NCI-H187 treated with DMSO at 0.1 percent for 48 hours (cell line): ENCODE measurements around the gene ETV3.

ENCODE experiments used
- DNase-seq: peaks from one replicate; lab custom pipeline; 2025; lab: John Stamatoyannopoulos, UW

ETV3 gene

DNA sequence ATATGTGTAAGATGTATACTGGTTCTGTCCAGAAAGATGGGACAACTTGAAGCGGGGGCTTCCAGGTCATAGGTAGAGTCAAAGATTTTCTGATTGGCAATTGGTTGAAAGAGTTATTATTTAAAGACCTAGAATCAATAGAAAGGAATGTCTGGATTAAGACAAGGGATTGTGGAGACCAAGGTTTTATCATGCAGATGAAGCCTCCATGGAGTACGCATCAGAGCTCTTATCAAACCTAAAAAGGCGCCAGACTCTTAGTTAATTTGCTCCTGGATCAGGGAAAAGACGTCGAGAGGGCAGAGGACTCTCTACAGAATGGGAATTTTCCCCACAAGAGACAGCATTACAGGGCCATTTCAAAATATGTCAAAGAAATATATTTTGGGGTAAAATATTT lies 23.7 kb upstream of the ETV3 start:
- DNase-seq, result no peak

DNA sequence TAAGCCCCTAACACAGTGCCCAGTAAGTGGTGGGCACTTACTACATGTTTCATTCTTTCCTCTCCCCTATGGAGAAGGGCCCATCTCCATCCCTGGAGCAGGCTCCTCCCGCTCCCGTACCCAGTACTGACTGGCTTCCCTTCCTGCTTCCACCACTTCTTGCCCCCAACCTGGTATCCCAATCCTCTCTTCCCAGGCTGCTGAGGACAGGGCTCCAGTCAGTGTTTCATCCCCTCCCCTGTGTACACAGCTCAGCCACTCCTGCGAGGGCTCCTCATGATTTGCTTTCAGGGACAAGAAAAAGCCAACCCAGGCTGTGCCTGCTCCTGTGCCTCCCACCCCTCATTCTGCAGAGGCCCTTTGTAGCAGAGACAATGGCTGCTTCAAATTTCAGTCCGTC lies 20.8 kb upstream of the ETV3 start:
- DNase-seq, result no peak

DNA sequence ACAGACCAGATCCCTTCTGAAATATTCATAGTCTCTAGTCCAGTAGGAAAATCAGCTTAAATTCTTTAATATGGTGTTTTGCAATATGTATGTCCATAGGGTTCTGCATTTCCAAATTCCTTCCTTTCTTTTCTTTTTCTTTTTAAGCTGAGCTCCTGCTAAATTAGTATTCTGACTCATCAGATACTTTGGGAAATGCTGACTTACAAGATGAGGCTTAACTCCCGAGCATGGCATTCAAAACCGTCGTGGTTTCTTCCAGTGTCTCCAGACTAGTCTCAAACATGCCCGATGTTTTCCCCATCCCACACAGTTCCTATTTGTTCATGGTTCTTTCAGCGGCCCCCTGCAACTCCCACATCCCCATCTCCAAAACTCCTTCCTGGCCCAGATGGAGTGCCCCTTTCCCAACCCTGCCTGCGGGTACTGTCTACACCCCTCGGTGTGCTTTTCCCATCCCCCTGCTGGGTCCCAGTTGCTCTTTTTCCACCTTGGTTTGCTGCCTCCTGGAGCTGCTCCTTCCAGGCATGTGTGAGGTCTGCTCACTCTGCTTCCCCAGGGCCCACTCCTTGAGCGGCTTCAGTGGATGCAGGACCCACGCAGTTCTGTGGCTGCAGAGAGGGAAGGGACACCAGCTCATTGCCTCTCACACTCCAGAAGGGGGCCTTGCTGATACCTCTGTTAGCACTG lies 19.5 kb upstream of the ETV3 start:
- DNase-seq, result no peak

DNA sequence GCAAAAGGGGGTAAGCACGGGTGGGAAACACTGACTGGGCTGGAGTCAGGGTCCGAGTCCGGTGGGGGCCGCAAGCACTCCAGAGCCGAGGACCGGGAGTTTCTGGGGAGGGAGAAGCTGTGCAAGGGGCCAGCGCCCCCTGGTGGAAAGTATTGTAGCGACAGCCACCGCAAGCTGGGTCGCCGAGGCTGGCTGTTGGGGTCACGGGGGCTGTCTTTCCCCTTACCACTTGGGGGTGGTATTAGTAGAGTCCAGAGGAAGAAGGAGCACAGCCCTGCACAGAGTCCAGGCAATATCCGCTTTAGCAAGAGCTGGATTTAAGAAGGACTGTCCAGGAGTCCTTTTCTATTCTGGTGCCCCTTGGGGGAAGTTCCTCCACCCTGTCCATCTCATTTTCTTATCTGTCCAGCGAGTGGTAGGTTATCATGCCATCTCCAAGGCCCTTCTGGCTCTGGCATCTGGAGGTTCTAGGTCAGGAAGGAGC lies 17.9 kb upstream of the ETV3 start:
- no peak for DNase-seq

DNA sequence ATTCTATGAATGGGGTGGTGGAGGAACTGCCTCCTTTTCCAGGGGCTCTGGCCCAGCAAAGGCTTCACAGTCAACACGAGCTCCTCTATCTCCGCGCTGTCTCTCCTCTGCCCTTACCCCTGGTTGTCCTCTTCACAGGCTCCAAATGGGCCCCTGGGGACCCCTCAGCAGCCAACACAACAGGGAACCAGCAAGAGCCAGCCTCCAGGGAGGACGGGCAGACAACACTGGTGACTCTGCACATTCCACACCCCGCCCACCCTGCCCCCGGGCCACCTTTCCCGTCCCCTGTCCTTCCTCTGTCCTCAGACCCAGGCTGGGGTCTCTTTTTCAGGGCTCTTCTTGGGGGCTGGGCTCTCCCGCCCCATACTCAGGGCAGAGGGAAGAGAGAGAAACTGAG lies 17.5 kb upstream of the ETV3 start:
- DNase-seq, result no peak

DNA sequence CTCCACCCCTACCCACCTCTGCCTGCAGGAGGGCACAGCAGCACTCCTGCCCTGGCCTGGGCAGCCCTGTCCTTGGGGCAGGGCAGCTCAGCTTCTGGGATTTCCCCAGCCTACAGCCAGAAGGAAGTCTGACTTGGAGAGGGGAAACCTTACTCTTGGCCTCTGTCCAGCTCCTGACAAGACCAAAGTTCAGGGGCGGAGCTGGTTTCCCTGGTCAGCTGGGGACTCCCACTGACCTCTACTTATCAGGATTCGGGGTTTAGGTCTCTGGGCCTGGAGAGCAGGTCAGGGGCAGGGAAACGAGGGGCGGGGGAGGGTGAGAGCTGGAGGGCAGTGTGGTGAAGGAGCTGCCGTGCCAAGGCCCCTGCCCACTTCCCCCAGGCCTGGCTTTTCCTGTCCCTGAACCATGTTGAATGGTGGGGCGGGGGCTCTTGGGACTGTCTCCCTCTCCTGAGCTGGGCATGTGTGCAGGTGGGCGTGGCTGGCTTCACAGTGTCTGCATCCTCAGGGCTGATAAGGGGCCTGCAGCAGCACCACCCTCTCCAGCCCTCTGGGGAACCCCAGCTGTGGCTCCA lies 16.8 kb upstream of the ETV3 start:
- no peak for DNase-seq

DNA sequence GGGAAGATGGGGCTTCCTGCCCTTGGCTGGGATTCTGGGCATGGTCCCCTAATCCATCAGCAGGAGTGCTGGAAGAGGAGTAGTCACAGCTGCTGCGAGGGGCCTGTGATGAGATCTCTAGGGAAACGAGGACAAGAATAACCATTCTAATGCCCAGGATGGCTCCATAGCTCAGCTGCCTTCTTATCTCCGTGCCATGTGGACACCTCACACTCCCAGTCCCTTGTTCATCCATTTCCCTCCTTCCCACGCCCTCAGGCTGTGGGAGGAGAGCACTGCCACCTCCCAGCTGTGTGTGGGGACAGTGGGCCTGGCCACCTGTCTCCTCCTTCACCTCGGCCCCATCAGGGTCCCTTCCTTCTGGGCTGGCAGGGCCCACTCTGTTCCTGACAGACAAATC lies 16.1 kb upstream of the ETV3 start:
- DNase-seq, result no peak

DNA sequence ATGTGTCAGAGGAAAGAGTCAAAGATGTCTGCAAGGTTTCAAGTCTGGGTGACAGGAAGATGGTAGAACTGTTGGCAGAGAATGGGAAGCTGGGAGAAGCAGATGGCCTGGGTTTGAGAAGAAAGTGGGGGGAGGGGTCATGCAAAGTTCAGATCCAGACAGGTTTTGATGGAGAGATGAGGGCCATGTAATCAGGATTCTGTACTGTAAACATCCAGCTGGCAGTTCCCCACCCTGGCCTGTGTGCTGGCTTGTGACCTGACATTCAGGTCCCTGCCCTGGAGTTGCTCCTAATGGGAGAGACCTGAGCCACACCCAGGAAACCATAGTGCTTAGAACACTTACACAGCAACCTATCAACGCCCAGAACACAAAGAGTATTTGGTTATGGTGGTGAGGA lies 15.6 kb upstream of the ETV3 start:
- no peak for DNase-seq

DNA sequence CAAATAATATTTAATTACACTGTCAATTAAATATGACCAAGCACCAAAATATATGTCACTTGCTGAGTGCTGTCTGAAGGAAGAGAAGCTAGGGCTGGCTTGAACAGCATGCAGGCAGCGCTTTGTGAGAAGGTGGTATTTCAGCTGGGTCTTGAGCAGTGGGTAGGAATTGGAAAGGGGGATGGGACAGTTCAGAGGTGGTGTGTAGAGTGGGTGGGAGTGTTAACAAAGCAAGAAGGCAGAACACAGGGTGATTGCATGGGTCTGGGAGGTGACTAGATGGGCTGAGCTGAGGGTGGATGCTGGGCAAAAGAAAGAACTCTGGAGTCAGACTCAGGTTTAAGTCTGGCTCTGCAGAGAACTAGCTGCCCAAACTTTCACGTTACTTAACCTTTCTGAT lies 14.3 kb upstream of the ETV3 start:
- DNase-seq, result no peak

DNA sequence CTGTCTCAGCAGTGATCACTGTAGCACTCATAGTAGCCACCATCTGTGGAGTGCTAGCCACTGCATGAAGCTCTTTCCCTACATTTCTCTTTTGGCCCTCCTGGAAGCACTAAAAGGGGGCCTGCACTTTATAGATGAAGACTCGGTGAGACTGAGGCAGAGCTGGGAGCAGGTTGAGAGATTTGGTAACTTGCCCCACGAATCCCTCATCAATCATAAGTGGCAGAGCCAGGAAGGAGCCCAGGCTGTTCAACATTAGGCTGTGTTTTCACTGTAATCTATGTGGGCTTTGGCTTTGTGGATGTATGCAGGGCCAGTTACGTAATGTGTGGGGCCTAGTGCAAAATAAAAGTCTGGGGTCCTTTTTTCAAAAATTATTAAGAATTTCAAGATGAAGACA lies 13.3 kb upstream of the ETV3 start:
- no peak for DNase-seq

DNA sequence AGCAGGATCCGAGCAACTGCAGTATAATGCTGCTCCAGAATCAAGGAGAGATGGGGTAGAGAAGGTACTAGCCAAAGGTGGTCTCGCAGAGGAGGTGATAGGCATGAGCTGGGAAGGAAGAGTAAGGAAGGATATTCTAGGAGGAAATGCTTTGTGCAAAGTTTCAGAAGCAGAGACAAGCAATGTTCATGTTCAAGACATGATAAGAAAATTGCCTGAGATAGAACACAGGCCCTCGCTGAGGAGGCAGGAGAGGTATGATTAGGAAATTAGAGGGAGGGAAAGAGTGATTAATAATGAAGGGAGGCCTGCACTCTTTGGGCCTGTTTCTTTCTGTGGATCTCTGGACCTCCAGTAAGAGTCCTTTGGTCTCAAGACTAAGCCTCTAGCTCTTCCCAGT lies 12.9 kb upstream of the ETV3 start:
- no peak for DNase-seq

DNA sequence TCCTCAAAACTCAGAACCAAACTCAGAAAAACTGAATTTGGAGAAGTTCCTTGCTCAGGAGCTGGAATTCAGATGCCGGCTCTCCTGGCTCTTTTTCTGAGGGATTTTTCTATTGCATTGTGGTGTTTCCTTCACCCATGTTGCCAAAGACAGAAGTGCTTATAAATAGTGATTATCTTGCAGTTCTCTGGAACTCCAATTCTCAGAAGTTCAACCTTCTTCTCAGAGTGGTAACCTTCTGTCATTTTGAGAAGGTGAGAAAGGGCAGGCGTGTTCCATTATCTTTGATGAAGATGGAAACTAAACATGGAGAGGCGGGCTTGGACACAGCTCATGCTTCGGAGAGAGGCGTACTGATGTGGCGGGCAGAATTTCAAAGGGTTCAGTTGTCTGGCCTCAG lies 12.4 kb upstream of the ETV3 start:
- no peak for DNase-seq

DNA sequence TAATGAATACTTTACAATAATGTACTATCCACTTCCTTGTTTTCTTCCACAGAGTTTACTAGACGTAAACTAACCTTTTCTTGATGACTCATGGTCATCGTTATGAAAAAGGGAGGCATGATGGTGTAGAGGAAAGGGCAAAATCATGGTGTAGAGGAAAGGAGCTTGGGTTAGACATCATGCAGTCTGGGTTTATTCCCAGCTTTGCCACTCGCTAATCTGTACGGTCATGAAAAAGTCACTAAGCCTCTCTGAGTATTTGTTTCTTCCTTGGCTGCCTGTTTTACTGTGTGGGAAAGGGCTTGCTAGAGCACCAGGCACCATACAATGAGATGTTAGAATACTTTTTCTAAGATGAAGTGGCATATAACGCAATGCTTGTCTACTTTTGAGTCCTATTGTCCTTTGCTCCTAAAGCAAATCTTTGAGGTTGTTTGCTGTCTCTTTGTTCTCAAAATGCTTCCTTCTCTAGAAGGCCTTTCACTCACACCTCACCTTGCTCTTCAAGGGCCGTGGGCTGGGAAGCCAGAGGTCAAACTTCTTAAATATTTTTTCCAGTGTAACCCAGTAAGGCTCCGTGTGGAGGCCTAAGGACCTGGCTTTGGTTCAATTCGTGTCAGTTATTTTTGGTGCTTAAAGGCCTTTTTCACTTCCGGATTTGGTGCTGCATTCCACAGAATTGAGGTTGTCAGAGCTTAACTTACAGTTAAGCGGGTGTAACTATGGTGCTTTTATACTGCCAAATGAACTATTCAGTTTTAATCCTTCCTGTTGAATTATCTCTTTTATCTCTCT lies 9.9 kb upstream of the ETV3 start:
- no peak for DNase-seq

DNA sequence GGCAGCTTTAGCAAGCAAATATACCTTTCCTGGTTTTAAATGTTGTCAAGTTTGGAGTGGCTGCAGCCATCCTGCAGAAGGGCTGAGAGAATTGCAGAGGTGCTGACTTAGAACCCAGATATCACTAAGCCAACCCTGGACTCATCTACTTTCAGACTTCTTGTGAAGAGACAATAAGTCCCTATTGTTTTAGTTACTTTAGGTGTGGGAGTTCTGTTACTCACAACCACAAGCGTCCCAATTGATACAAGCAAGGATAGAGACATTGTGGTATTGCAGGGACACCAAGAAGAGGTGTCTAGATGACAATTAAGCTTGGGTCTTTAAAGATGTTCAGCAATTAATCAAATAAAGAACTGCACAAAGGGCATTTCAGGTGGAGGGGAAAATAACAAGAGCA lies 8.8 kb upstream of the ETV3 start:
- DNase-seq, result no peak

DNA sequence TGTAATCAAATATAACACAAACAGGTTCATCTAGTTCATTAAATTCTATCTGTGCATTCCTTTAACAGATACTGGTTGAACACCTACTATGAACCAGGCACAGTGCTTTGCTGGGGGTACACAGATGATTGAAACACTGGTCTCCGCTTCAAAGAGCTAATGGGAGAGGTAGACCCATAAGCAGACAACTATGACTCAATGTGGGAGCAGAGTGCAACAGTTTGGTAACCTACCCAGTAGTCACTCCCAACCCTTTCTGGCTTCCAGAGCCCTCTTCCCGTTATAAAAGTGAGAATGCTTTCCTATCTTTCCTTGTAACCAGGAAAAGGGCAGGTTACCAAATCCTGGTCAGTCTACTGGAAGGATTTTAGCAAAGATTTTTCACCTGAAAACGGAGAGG lies 8.0 kb upstream of the ETV3 start:
- no peak for DNase-seq

DNA sequence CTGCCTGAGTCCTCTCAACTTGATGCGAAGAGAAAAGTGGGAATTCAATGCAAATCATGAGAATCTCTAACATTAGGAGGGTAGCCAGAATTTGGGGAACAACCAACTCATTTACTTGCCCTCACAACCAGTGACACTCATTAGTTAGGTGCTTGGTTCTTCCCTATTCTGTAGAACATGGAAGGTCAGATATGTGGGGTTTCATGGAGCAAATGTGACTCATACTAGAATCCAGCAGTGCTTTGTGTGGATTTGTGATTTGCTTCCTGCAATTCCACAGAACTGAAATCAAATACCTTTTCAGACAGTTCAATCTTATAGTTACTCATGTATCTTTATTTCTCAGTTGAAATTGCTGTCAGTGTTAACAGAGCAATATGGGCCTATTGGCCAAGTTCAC lies 6.9 kb upstream of the ETV3 start:
- DNase-seq, result no peak

DNA sequence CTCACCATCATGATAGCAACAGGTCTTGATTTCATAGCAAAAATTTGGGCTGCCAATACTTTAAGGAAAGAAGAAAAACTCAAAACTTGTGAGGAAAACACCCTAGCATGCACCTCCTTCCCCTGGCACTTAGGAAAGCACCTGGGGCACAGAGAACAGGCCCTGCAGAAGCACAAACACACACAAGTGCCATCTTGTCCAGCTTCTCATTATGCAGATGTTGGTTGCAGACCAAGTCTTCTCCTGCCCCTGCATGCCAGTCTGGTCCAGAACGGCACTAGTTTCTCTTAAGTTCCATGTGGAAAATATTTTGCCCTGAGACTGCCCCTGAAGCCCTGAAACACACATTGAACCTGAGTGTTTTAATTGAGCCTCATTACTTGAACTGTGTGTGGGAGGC lies 6.3 kb upstream of the ETV3 start:
- no peak for DNase-seq

DNA sequence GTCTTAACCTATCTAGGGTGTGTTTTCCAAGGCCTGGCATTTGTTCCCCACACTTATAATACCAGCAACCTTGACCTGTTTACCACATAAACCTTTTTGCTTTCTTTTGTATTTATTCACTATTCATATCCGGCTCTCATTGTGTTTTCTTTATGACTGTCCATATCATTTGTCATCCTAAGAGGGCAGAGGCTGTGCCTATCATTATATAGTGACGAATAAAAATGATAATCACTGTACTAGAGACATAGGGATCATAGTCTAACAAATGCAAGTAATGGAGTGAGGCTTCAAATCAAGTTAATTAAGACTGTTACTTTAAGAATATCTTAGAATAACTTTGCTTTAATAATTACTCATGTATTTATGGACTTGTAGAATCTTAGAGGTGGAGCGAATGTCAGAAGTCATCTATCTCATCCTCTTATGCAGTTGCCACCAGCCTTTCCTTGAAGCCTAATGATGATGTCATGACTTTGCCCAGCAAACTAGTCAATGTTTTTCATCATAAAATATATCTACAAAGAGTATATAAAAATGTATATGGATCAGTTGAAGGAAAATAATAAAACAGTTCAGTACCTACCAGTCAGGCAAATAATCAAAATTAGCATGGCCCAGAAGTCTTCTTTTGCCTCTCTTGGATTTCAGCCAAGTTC lies 4.7 kb upstream of the ETV3 start:
- DNase-seq, result no peak

DNA sequence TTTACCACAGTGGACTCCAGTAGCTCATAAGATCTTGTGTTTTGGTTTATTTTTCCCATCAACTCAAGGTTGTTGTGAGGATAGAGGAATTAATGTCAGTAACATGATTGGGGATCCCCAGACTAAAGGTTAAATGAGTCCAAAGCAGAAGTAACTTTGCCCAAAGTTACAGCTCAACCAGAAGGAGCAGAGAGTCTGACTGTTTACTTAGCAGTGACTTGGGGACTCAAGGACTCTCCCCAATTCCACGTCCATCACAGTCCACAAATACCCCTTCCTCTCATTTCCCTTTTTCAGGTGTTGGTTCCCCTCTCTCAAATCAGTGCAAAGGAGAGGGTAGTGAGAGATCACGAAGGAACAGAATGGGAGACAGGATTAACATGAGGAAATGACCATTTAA lies 4.0 kb upstream of the ETV3 start:
- no peak for DNase-seq

DNA sequence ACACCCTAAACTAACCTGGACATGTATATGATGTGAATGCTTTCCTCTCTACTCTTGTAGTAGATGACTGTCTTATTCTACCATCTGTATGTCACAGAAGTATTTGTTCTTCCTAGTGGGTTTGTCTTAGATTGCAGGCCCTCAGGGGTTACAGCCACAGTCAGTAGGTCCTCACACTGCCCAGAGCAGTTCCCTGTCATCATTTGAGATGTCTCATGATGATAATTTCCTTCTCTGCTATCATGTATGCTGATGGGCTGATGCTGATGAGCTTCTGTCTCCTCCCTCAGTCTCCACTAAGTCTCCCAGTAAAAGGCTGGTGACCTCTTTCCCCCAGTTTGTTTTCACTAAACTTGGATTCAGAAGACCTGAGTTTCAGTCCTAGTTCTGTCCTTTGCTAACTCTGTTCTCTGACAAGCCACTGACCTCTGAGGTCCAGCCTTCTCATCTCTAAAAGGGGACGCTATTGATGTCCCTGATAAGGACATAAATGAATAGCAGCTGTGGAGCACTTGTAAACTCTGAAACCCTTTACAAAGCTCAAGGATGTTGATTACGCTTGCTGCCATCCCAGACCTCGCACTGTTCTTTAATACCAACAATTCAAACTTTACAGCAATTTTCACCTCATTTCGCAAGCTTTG lies 3.1 kb upstream of the ETV3 start:
- DNase-seq, result no peak

DNA sequence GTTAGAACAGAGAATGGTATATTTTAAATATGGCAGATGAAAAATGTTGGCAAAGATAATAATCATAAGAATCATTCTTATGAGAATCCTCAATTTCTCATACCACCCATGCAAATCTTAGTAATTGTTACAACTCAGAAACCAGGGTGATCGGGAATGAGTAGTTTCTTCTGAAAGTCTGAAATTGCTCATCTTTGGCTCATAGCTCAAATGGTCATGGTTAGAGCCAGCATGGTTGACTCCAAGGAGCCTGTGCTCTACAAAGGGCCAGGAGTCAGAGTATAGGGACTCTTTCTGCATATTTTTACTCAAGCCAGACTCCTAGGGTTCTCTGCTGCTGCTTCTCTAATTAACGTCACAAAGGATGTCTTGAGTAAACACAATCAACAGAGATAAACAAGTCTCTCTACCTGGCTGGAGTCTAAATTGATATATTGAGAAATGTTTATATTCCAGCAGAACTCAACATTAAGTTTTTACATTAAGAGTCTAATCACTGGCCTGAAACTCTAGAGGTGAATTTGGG lies 1.9 kb upstream of the ETV3 start:
- no peak for DNase-seq

DNA sequence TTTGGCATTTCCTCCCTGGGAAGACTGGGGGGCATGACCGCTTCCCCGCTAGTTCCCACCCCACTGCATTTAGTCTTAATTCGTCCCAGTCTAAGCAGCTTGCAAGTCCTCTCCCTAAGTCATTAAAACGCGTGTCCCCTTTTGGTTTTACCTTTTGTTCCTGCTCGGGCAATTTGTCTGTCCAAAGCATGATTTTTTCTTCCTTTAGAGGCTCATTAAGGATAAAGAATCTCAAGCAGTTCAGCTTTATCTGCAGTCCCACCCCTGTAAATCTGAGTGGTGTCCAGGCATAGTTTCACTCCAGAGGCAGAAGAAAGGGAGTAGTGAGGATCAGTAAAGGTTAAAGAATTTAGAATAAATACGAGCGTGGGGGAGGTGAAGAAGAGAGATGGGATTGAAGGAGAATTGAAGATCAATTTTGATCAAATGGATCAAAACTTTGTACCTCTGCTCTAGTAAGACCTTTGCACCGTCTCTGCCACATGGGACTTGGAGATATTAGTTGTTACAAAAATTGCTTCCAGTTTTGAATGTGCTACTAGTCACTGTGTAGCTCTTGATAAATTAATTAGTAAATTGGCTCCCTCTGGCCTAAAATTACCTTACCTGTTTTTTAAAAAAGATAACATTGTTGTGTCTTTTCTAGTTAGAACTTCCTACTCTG lies 989 bp upstream of the ETV3 start:
- no peak for DNase-seq
